T-cell (primary cell): ENCODE results near the gene CFAP141. TPM values are rescaled to one million over a fixed set of nuclear protein-coding genes. Genes with fewer than 3 reads are reported as not detected.

ENCODE experiments used
- ATAC-seq, 4 experiments: fragments of 200-7000 bp in 3 of 4; fragments of 150-1000 bp in 1 of 4; cut with Tn5 transposase; replicated peaks in 1 of 4; 1 replicate in 3 of 4; 2 replicates in 1 of 4; pipeline ENCODE4 v1.10.0; 2021; ENCODE audit warnings: moderate library complexity in 3 of 4, mild to moderate bottlenecking in 2 of 4, moderate number of reproducible peaks in 1 of 4
- CTCF ChIA-PET, 2 donors: fragments of 300-600 bp; sonication (Branson Sonifier 250); formaldehyde crosslinking; loops; one replicate each; lab custom pipeline; 2022; ENCODE audit warnings: antibody characterized with exemption in 2 of 2; lab: Charles Lee
- POLR2A ChIA-PET, 2 donors: fragments of 300-600 bp; sonication (Branson Sonifier 250); formaldehyde crosslinking; loops; one replicate each; lab custom pipeline; 2022; ENCODE audit warnings: antibody characterized with exemption in 2 of 2; lab: Charles Lee
- DNase-seq, 35 experiments: peaks; one replicate each; pipeline versions ENCODE4 v3.0.0 to v3.0.0-alpha.2; 2013 to 2023
- H3K27ac ChIP-seq: one replicate; pipeline ENCODE4 v1.5.1; 2013; ENCODE audit warnings: low read length
- H3K27me3 ChIP-seq, 2 experiments: replicated peaks in 1 of 2; 1 replicate in 1 of 2; 2 replicates in 1 of 2; pipeline versions ENCODE4 v1.6.1 to v1.7.0; 2013; ENCODE audit warnings: low read length in 1 of 2, mixed read lengths in 1 of 2; ENCODE audit not compliant: control insufficient read depth in 2 of 2, insufficient read depth in 2 of 2; ENCODE audit errors: extremely low read depth in 1 of 2
- H3K36me3 ChIP-seq, 2 donors: 1 replicate in 1 of 2; 2 replicates in 1 of 2; pipeline versions ENCODE4 v1.6.1 to v1.7.0; 2013; ENCODE audit warnings: low read length in 1 of 2; ENCODE audit not compliant: control insufficient read depth in 2 of 2, insufficient read depth in 1 of 2; ENCODE audit errors: extremely low read depth in 1 of 2
- H3K4me1 ChIP-seq, 2 experiments: 1 replicate in 1 of 2; 2 replicates in 1 of 2; pipeline versions ENCODE4 v1.6.1 to v1.7.0; 2013; ENCODE audit warnings: low read length in 2 of 2, mixed read lengths in 1 of 2; ENCODE audit not compliant: insufficient read depth in 2 of 2, control insufficient read depth in 1 of 2; ENCODE audit errors: extremely low read depth in 1 of 2
- H3K4me3 ChIP-seq, 2 donors: 1 replicate in 1 of 2; 2 replicates in 1 of 2; pipeline versions ENCODE4 v1.5.1 to v1.7.0; 2013; ENCODE audit warnings: mild to moderate bottlenecking in 2 of 2, low read length in 1 of 2, moderate library complexity in 1 of 2; ENCODE audit not compliant: control insufficient read depth in 1 of 2; ENCODE audit errors: extremely low read depth in 1 of 2
- H3K9me3 ChIP-seq: 2 replicates; pipeline ENCODE4 v1.7.0; 2013
- H3K27ac Mint-ChIP-seq, 2 donors: one replicate each; pipeline ENCODE4 v1.8.0; 2020 to 2021; ENCODE audit warnings: mild to moderate bottlenecking in 2 of 2, mixed read lengths in 2 of 2
- H3K27me3 Mint-ChIP-seq, 2 donors: one replicate each; pipeline ENCODE4 v1.8.0; 2021 to 2022; ENCODE audit warnings: mixed read lengths in 2 of 2
- H3K36me3 Mint-ChIP-seq: one replicate; pipeline ENCODE4 v1.8.0; 2021; ENCODE audit warnings: mixed read lengths
- H3K4me1 Mint-ChIP-seq, 3 donors: one replicate each; pipeline ENCODE4 v1.8.0; 2020 to 2022; ENCODE audit warnings: mixed read lengths in 3 of 3, mild to moderate bottlenecking in 1 of 3
- H3K4me3 Mint-ChIP-seq, 3 donors: one replicate each; pipeline ENCODE4 v1.8.0; 2020 to 2022; ENCODE audit warnings: mild to moderate bottlenecking in 3 of 3, mixed read lengths in 3 of 3, moderate library complexity in 3 of 3
- H3K9me3 Mint-ChIP-seq, 3 donors: one replicate each; pipeline ENCODE4 v1.8.0; 2020 to 2022; ENCODE audit warnings: mixed read lengths in 3 of 3
- WGBS: methylation state at CpG from one replicate; pipeline ENCODE4 v1.1.5; 2013; ENCODE audit warnings: missing lambda C conversion rate; ENCODE audit not compliant: insufficient coverage; 5-methylcytosine and 5-hydroxymethylcytosine counted together
- total RNA-seq, 35 experiments: library from RNA in 6 of 35; stranded (reverse) in 6 of 35; fragments of 120-200 nt in 1 of 35; gene quantifications; one replicate each; pipeline versions ENCODE4 v1.2.1 to v1.2.4 and lab custom pipeline; 2013 to 2026

CFAP141 gene
- total RNA-seq, 5 donors from 2014 or later (not counting 1 experiment from before 2014, with no cell fraction given): not detected

DNA sequence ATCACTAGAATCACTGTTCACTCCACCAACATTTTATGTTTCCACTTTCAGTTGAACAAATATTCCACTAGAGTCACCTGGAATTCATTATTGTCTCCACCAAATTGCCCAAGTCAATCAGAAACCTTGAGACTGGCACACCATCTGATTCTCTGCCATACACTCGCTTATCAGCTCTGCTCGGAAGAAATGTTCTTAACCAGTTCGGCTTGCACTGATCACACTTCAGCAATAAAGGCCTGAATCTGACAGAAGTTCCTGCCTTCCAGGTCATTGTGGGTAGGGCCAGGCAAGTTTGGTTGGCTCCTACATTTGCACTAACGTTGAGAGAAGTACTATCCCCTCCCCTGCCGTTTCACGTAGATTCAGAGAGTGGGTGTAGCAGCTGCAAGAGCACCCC is 24.2 kb downstream of the CFAP141 start:
- Histone ChIP-seq H3K36me3 (peaks cover 0 to 18% of the 10 kb centered on the region in 2 donors), H3K27ac (peak overlapping the region; percentile 86), H3K27me3 (no peaks in the 10 kb centered on the region), H3K4me1 (peaks cover 44 to 58% of the 10 kb centered on the region in 2 experiments), H3K9me3 (no peaks in the 10 kb centered on the region), H3K4me3 (peak overlapping the region; percentile 94 to 96)
- POLR2A ChIA-PET: interaction anchor here in 1 of 2 donors (2.1 kb wide), 1 partner anchor 24 kb away, joined by 8 read pairs; no protein-coding TSS in a partner anchor
- WGBS: no CpG with 5 or more reads among the region's 6 CpGs
- ATAC-seq (peak in 1 of 4 experiments; percentile 65), DNase-seq (peak in 5 of 35 experiments; percentile 41 to 62 (median 50))
- Mint-ChIP-seq H3K27me3 (no peaks in the 10 kb centered on the region), H3K4me3 (peak overlapping the region; percentile 95 to 100 (median 100)), H3K27ac (peak overlapping the region; percentile 100), H3K9me3 (no peaks in the 10 kb centered on the region), H3K4me1 (peaks cover 62 to 65% (median 63%) of the 10 kb centered on the region in 3 donors), H3K36me3 (peaks cover 23% of the 10 kb centered on the region)
- CTCF ChIA-PET: interaction anchor here in 1 of 2 donors (1.9 to 2.5 kb wide), 2 partner anchors 24 to 38 kb away, joined by 4 to 10 read pairs; partner anchors contain the start of gene UBAP2L

DNA sequence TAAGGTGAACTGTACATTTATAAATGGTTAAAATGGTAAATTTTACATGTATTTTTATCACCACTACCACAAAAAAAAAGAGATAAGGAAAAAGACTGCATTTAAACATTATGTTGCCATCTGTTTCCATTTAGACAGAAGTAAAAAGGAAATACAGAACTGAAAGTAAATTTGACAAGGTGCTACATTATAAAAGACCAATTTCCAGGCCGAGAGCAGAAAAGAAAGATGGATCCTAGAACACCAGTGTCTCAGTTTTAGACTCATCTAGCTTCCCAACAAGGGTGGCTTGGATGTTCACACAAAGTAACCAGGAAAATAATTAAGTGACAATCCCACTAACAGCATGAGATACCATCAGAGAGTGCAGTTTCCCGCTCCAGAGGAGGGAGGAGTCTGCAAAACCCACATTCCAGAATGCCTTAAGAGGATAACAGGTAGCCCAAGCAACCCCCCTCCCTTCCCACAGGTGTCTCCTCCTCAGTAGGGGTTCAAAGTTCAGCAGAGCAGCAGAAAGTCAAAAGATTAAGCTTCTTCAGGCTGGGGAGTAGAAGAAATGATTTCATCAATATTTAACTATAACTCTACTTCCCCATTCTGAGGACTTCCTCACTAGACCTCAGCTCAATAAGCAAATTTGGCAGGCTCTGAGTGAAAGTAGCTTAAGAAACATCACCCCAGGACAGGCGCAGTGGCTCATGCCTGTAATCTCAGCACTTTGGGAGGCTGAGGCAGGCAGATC is 26.0 kb downstream of the CFAP141 start:
- POLR2A ChIA-PET: interaction anchor here (0.6 to 1.3 kb wide), 7 partner anchors 13 to 1386 kb away, joined by 3 to 8 read pairs (median 3); partner anchors contain the start of gene UBAP2L (in 1 of the 2)
- WGBS: no CpG with 5 or more reads among the region's 3 CpGs
- Mint-ChIP-seq H3K4me1 (peaks cover 72 to 79% (median 78%) of the 10 kb centered on the region in 3 donors), H3K36me3 (peaks cover 32% of the 10 kb centered on the region), H3K9me3 (no peaks in the 10 kb centered on the region), H3K27ac (peak overlapping the region; percentile 83 to 88), H3K27me3 (no peaks in the 10 kb centered on the region), H3K4me3 (peak overlapping the region; percentile 95 to 100 (median 100))
- Histone ChIP-seq H3K4me1 (peaks cover 54 to 74% of the 10 kb centered on the region in 2 experiments), H3K27me3 (no peaks in the 10 kb centered on the region), H3K27ac (peak overlapping the region; percentile 71), H3K9me3 (no peaks in the 10 kb centered on the region), H3K4me3 (peak overlapping the region; percentile 20 to 96), H3K36me3 (peaks cover 0 to 31% of the 10 kb centered on the region in 2 donors)
- peak in 1 of 35 experiments; percentile 21 for DNase-seq
- ATAC-seq: no peak
- CTCF ChIA-PET: interaction anchor here (0.7 to 2.5 kb wide), 2 partner anchors 20 to 22 kb away, joined by 3 to 10 read pairs; no protein-coding TSS in a partner anchor

DNA sequence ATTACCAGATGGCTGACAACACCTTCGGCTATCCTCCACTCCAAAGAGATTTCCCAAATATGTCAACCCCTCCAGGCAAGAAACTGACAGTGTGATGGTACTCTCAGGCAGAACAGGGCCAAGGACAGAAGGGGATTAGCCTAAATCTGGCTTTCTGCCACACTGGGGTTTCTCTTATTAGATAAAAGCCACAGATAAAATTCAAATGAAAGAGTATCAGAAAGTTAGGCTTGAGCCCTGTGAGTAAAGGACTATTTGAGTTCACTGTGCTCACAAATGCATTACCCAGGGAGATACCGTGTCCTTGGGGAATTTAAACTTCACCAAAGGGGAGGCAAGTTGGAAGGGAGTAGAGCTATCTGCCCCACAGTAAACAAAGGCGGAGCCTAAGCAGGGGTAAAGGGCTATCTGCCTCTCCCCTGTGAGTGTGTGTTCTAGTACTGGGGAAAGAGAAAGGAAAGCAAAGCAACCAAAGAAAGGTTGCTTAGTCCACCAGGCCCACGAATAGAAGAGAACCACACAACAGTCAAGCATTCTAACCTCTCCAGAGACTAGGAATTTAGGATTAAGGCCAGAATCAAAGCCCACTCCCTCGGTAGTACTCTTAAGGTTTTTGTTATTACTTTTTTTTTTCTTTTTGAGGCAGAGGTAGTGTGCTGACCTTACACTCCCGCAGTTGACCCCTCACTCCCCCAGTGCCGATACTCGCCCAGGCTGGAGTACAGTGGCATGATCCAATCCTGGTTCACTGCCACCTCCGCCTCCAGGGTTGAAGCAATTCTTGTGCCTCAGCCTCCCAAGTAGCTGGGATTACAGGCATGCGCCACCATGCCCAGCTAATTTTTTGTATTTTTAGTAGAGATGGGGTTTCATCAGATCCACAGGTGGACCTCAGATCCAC is 27.0 kb downstream of the CFAP141 start:
- 87% methylated on average over 3 of the region's 10 CpGs for WGBS
- Histone ChIP-seq H3K27ac (peak overlapping the region; percentile 71), H3K27me3 (no peaks in the 10 kb centered on the region), H3K36me3 (peaks cover 0 to 39% of the 10 kb centered on the region in 2 donors), H3K4me3 (peak overlapping the region; percentile 11 to 26), H3K4me1 (peaks cover 54 to 74% of the 10 kb centered on the region in 2 experiments), H3K9me3 (no peaks in the 10 kb centered on the region)
- ATAC-seq (no peak), DNase-seq (no peak)
- Mint-ChIP-seq H3K27me3 (no peaks in the 10 kb centered on the region), H3K9me3 (no peaks in the 10 kb centered on the region), H3K36me3 (peaks cover 32% of the 10 kb centered on the region), H3K4me1 (peaks cover 74 to 84% (median 82%) of the 10 kb centered on the region in 3 donors), H3K4me3 (peak overlapping the region; percentile 95 to 100 (median 100)), H3K27ac (peak overlapping the region; percentile 83 to 88)
- ChIA-PET POLR2A (interaction anchor here (0.6 to 1.9 kb wide), 4 partner anchors 13 to 187 kb away, joined by 3 to 8 read pairs (median 4); no protein-coding TSS in a partner anchor), CTCF (interaction anchor here in 1 of 2 donors (0.7 to 1.3 kb wide), 4 partner anchors 13 to 93 kb away, joined by 3 to 5 read pairs (median 3); no protein-coding TSS in a partner anchor)

DNA sequence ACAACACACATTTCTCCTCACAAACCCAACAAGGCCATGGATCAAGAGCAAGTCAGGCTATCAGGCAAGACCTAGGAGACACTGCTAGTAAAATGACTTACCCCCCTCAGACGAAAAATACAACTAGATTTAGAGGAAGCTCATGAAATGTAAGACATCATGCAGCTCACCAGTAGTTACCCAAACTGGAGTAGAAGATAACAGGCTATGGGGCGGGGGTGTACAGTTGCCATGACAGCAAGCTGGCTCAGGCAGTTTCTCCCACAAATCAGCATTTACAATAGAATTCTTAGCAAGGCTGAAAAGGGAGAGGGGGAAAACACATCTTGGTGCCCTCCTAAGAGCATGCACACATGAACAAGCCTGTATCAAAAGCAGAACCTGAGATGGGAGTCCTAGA is 28.1 kb downstream of the CFAP141 start:
- peaks cover 51 to 68% of the 10 kb centered on the region in 2 experiments for H3K4me1 ChIP-seq
- POLR2A ChIA-PET: interaction anchor here in 1 of 2 donors (0.5 to 1.9 kb wide), 3 partner anchors 21 to 259 kb away, joined by 3 to 6 read pairs (median 4); no protein-coding TSS in a partner anchor
- no peak for ATAC-seq
- H3K4me3 ChIP-seq: no peak overlapping the region
- Mint-ChIP-seq H3K27ac (peak overlapping the region; percentile 66 to 83), H3K27me3 (no peaks in the 10 kb centered on the region), H3K4me3 (peak overlapping the region; percentile 95 to 100 (median 100)), H3K36me3 (peaks cover 32% of the 10 kb centered on the region), H3K4me1 (peaks cover 69 to 77% (median 76%) of the 10 kb centered on the region in 3 donors), H3K9me3 (no peaks in the 10 kb centered on the region)
- peaks cover 0 to 50% of the 10 kb centered on the region in 2 donors for H3K36me3 ChIP-seq
- CTCF ChIA-PET: interaction anchor here in 1 of 2 donors (0.7 to 1.3 kb wide), 4 partner anchors 12 to 94 kb away, joined by 3 to 5 read pairs (median 3); no protein-coding TSS in a partner anchor
- peak overlapping the region; percentile 15 for H3K27ac ChIP-seq
- no peaks in the 10 kb centered on the region for H3K27me3 ChIP-seq
- no CpG with 5 or more reads among the region's 2 CpGs for WGBS
- H3K9me3 ChIP-seq: no peaks in the 10 kb centered on the region
- DNase-seq: peak in 1 of 35 experiments; percentile 8

GRCh38 chr1:154176337-154176736 is 29.8 kb downstream of the CFAP141 start:
- no peak overlapping the region for H3K27ac ChIP-seq
- POLR2A ChIA-PET: interaction anchor here in 1 of 2 donors (0.6 kb wide), 1 partner anchor 200 kb away, joined by 6 read pairs; no protein-coding TSS in a partner anchor
- Mint-ChIP-seq H3K27ac (peak overlapping the region; percentile 62 to 74), H3K27me3 (no peaks in the 10 kb centered on the region), H3K36me3 (peaks cover 45% of the 10 kb centered on the region), H3K9me3 (no peaks in the 10 kb centered on the region), H3K4me1 (peaks cover 73 to 77% (median 73%) of the 10 kb centered on the region in 3 donors), H3K4me3 (peak overlapping the region in 1 of 3 donors; percentile 95)
- H3K36me3 ChIP-seq: peaks cover 0 to 67% of the 10 kb centered on the region in 2 donors
- WGBS: no CpG with 5 or more reads among the region's 2 CpGs
- H3K9me3 ChIP-seq: no peaks in the 10 kb centered on the region
- no peak for DNase-seq
- ATAC-seq: peak in 2 of 4 experiments; percentile 25 to 29
- CTCF ChIA-PET: interaction anchor here in 1 of 2 donors (0.7 to 1.1 kb wide), 2 partner anchors 9 to 19 kb away, joined by 3 to 4 read pairs; no protein-coding TSS in a partner anchor
- no peaks in the 10 kb centered on the region for H3K27me3 ChIP-seq
- H3K4me1 ChIP-seq: peaks cover 48 to 61% of the 10 kb centered on the region in 2 experiments
- H3K4me3 ChIP-seq: no peak overlapping the region
